HEK293T (cell line): Measurements from ENCODE around the gene WFS1.

Experiments used
- ARNT ChIP-seq: fragments of 450-650 bp; IDR thresholded peaks from 2 replicates; pipeline ENCODE4 v1.6.1; 2017; ENCODE audit warnings: mild to moderate bottlenecking
- BHLHE40 ChIP-seq: fragments of 450-650 bp; IDR thresholded peaks from 2 replicates; pipeline ENCODE4 v1.6.1; 2016; ENCODE audit warnings: mild to moderate bottlenecking, moderate library complexity, borderline replicate concordance
- CTBP1 ChIP-seq: fragments of 450-650 bp; IDR thresholded peaks from 2 replicates; pipeline ENCODE4 v1.6.1; 2016; ENCODE audit warnings: borderline replicate concordance
- ELF4 ChIP-seq: fragments of 450-650 bp; IDR thresholded peaks from 2 replicates; pipeline ENCODE4 v1.6.1; 2017; ENCODE audit warnings: antibody characterized with exemption
- FOXA1 ChIP-seq: fragments of 450-650 bp; IDR thresholded peaks from 2 replicates; pipeline ENCODE4 v1.6.1; 2016; ENCODE audit warnings: mild to moderate bottlenecking
- FOXK2 ChIP-seq: fragments of 450-650 bp; IDR thresholded peaks from 2 replicates; pipeline ENCODE4 v1.6.1; 2016; ENCODE audit warnings: mild to moderate bottlenecking
- FOXM1 ChIP-seq: fragments of 450-650 bp; IDR thresholded peaks from 2 replicates; pipeline ENCODE4 v1.6.1; 2017; ENCODE audit warnings: mild to moderate bottlenecking, borderline replicate concordance
- HDGF ChIP-seq: fragments of 450-650 bp; IDR thresholded peaks from 2 replicates; pipeline ENCODE4 v1.6.1; 2017; ENCODE audit warnings: antibody characterized with exemption, borderline replicate concordance
- L3MBTL2 ChIP-seq: fragments of 450-650 bp; conservative IDR thresholded peaks from 2 replicates; pipeline ENCODE4 v1.6.1; 2016; ENCODE audit warnings: mild to moderate bottlenecking
- NFRKB ChIP-seq: fragments of 450-650 bp; IDR thresholded peaks from 2 replicates; pipeline ENCODE4 v1.6.1; 2016; ENCODE audit warnings: mild to moderate bottlenecking, moderate library complexity
- SP1 ChIP-seq: fragments of 450-650 bp; IDR thresholded peaks from 2 replicates; pipeline ENCODE4 v1.6.1; 2017
- SUZ12 ChIP-seq: fragments of 450-650 bp; IDR thresholded peaks from 2 replicates; pipeline ENCODE4 v1.6.1; 2016; ENCODE audit warnings: mild to moderate bottlenecking
- TARDBP ChIP-seq: fragments of 450-650 bp; IDR thresholded peaks from 2 replicates; pipeline ENCODE4 v1.6.1; 2016
- ZNF384 ChIP-seq: fragments of 450-650 bp; IDR thresholded peaks from 2 replicates; pipeline ENCODE4 v1.6.1; 2016

DNA sequence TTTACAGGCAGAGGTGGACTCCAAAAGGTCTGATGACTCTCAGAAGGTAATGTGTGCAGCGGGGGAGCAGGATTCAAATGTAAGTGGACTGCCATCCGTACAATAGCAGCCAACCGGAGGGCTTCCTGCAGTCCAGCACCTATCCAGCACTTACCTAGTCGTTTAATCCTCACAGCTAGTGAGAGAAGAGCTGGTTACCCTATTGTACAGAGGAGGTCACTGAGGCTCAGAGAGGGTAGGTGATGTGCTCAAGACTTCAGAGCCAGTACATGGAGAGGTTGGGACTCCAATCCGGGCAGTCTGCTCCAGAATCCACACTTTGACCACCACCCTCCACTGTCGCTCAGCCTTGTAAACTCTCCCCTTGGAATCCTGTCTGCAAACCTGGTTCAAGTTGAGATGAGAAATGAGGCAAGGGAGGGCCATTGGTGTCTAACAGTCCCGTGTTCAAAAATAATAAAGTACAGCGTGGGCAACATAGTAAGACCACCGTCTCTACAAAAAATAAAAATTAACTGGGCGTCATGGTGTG, 46.8 kb upstream of the WFS1 start:
- TF ChIP-seq SP1 (no peak), ELF4 (no peak), NFRKB (no peak), ARNT (no peak), TARDBP (no peak), SUZ12 (no peak), CTBP1 (no peak), BHLHE40 (no peak), FOXM1 (no peak), FOXK2 (no peak), ZNF384 (no peak), L3MBTL2 (no peak), FOXA1 (no peak), HDGF (no peak)
